Prostate gland (tissue), 2 donors: Measurements from ENCODE around the gene THSD4. TPM values are rescaled to one million over a fixed set of nuclear protein-coding genes. Genes with fewer than 3 reads are reported as not detected.
A peak's percentile ranks its signal among the peaks of the same experiment; 100 is the strongest.

Source experiments
- DNase-seq: peaks from one replicate; pipeline ENCODE4 v3.0.0-alpha.2; 2019; ENCODE audit warnings: low spot score
- H3K27ac ChIP-seq, 2 donors: fragments of 200-600 bp; sonication (generic); 2 replicates each; pipeline ENCODE4 v1.5.1; 2017 to 2019
- H3K27me3 ChIP-seq: fragments of 200-600 bp; sonication (generic); replicated peaks from 2 replicates; pipeline ENCODE4 v1.5.1; 2019; ENCODE audit not compliant: insufficient read depth
- H3K36me3 ChIP-seq, 2 donors: fragments of 200-600 bp; sonication (generic); 1 replicate in 1 of 2; 2 replicates in 1 of 2; pipeline versions ENCODE4 v1.5.1 to v1.8.1; 2017 to 2019
- H3K4me1 ChIP-seq: fragments of 200-600 bp; sonication (generic); replicated peaks from 2 replicates; pipeline ENCODE4 v1.5.1; 2019
- H3K4me3 ChIP-seq, 2 donors: fragments of 200-600 bp; sonication (generic); 2 replicates each; pipeline ENCODE4 v1.5.1; 2017 to 2019
- H3K9me3 ChIP-seq: fragments of 200-600 bp; sonication (generic); 2 replicates; pipeline ENCODE4 v1.5.1; 2017
- POLR2A ChIP-seq: fragments of 450-650 bp; IDR thresholded peaks from one replicate; pipeline ENCODE4 v1.6.1; 2016; ENCODE audit warnings: antibody characterized with exemption, mild to moderate bottlenecking
- POLR2AphosphoS5 ChIP-seq: sonication (generic); formaldehyde crosslinking; IDR thresholded peaks from one replicate; pipeline ENCODE4 v1.6.1; 2017; ENCODE audit warnings: antibody characterized with exemption
- WGBS: methylation state at CpG from one replicate; pipeline ENCODE4 v1.1.5; 2018; 5-methylcytosine and 5-hydroxymethylcytosine counted together
- intact Hi-C: fragments of 100-400 bp; cut with DNase I; formaldehyde crosslinking; loops from one replicate; pipeline ENCODE4 v1.14.2; 2022
- total RNA-seq, 2 donors: library from RNA; depleted of rRNA; stranded (reverse); fragments of >200 nt; gene quantifications; one replicate each; pipeline ENCODE4 v1.1.0, GENCODE V29; 2016
- TF ChIP-seq, protein P1 (sequence below), 4 experiments: fragments of 200-600 bp in 2 of 4; fragments of 450-650 bp in 2 of 4; sonication (generic) in 2 of 4; IDR thresholded peaks; 1 replicate in 3 of 4; 2 replicates in 1 of 4; pipeline ENCODE4 v1.5.1; 2016 to 2019; ENCODE audit warnings: antibody characterized with exemption in 4 of 4, mild to moderate bottlenecking in 2 of 4, moderate library complexity in 2 of 4

The THSD4 gene
- total RNA-seq, 2 donors from 2014 or later: 84.1 to 223 TPM

DNA sequence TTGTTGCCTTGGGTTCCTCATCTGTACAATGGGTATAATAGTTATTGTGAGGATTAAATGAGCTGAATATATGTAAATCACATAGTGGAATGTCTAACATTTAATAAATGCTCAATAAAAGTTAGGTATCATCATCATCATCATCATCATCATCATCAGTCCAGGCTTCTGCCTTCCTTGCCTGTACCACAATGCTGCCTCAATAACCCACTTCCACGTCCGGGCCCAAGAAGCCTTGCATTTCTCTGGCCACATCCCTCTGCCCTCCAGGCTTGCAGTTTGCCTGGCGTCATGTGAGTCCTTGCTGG is 137.4 kb downstream of the THSD4 start:
- intact Hi-C loops: no loop called here
- Histone ChIP-seq H3K36me3 (no peaks in the 10 kb centered on the region), H3K27ac (peak overlapping the region in 1 of 2 donors; percentile 36), H3K4me1 (no peaks in the 10 kb centered on the region), H3K4me3 (no peak overlapping the region), H3K27me3 (no peaks in the 10 kb centered on the region), H3K9me3 (no peaks in the 10 kb centered on the region)
- no peak for TF ChIP-seq POLR2AphosphoS5
- no peak for TF ChIP-seq POLR2A
- TF ChIP-seq, protein P1, sequence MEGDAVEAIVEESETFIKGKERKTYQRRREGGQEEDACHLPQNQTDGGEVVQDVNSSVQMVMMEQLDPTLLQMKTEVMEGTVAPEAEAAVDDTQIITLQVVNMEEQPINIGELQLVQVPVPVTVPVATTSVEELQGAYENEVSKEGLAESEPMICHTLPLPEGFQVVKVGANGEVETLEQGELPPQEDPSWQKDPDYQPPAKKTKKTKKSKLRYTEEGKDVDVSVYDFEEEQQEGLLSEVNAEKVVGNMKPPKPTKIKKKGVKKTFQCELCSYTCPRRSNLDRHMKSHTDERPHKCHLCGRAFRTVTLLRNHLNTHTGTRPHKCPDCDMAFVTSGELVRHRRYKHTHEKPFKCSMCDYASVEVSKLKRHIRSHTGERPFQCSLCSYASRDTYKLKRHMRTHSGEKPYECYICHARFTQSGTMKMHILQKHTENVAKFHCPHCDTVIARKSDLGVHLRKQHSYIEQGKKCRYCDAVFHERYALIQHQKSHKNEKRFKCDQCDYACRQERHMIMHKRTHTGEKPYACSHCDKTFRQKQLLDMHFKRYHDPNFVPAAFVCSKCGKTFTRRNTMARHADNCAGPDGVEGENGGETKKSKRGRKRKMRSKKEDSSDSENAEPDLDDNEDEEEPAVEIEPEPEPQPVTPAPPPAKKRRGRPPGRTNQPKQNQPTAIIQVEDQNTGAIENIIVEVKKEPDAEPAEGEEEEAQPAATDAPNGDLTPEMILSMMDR (IDR thresholded peaks at IDR 0.05): no peak
- DNase-seq: no peak
- WGBS: 97% methylated on average over 3 of the region's 3 CpGs

DNA sequence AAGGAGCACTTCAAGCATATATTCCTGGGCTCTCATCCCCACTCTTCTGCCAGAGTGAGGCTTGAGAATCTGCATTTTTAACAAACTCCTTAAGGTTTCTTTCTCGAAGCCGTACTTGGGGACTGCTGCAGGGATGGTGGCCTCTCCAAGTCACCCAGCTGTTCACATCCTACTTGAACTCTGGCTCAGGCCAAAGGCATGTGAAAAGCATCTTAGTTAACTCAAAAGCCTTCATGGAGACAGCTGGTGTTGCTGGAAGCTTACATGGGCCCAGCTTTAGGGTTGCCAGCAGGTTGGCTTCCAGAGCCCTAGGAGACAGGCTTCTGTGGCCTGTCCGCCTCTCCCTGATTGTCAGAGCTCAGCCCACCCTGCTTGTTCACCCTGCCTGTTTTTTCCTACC is 139.2 kb downstream of the THSD4 start:
- intact Hi-C loops: no loop called here

DNA sequence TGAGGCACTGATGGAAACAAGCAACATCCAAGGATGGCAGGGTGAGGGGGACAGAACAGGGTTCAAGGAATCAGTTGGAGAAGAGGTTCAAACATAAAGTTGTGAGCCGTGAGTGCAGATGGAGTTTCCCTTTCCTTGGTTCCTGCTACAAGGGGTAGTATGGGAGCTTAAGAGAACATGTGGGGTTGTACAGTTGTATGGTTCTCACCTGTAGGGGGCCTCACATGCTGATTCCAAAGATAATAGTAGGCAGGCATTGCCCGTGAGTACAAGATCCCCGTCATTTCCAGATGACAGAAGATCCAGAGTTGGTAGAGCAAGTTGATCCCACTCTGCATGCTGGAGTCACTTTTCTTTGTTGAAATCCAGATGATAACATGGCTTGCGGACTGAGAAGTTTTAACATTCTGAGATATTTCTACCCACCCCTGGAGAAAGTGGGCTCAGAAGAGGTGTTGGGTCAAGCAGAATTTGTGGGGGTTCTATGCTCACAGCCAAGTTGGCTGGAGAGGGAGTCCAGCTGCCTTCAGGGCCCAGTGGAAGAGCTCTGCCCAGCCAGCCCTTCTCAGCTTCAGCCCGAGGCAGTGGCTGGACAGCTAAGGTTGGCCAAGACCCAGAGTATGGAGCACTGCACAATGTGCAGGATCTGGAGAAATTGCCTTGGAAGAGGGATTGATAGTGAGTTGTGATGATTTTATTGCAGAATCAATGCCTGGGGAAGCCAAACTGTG is 141.8 kb downstream of the THSD4 start:
- intact Hi-C loops: no loop called here

More for the DNA sequence above, 139.2 kb downstream of the THSD4 start:
- H3K36me3 ChIP-seq: no peaks in the 10 kb centered on the region
- WGBS: 78% methylated on average over 3 of the region's 3 CpGs
- no peak for DNase-seq
- TF ChIP-seq, protein P1 (IDR thresholded peaks at IDR 0.05): no peak
- TF ChIP-seq POLR2A (no peak), POLR2AphosphoS5 (no peak)
- no peak overlapping the region for H3K27ac ChIP-seq
- H3K9me3 ChIP-seq: no peaks in the 10 kb centered on the region
- no peaks in the 10 kb centered on the region for H3K27me3 ChIP-seq
- H3K4me3 ChIP-seq: no peak overlapping the region
- H3K4me1 ChIP-seq: no peaks in the 10 kb centered on the region

DNA sequence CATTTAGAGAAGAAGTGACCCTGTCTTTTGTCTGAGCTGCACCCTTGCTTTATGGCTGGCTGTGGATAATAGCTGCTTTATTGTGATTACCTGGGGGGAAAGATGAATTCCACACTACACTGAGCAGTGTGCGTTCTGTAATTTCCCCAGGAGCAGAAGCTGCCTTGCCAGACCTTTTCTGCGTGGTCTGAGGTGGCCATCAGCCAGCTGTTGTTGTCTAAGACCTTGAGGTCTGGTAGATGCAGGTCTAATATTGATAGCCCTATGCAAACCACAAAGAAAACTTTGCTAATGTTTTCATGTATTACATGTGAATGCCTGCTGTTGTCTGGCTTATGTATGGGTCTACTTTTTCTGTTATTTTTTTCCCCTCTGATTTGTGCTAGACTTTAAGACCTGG is 144.6 kb downstream of the THSD4 start:
- 71% methylated on average over 2 of the region's 2 CpGs for WGBS
- no peaks in the 10 kb centered on the region for H3K36me3 ChIP-seq

More for the DNA sequence above, 141.8 kb downstream of the THSD4 start:
- Histone ChIP-seq H3K27me3 (no peaks in the 10 kb centered on the region), H3K36me3 (no peaks in the 10 kb centered on the region), H3K27ac (no peak overlapping the region), H3K4me1 (no peaks in the 10 kb centered on the region), H3K4me3 (no peak overlapping the region), H3K9me3 (no peaks in the 10 kb centered on the region)
- 95% methylated on average over 5 of the region's 5 CpGs for WGBS
- TF ChIP-seq POLR2AphosphoS5 (no peak), POLR2A (no peak)
- TF ChIP-seq, protein P1 (IDR thresholded peaks at IDR 0.05): no peak
- DNase-seq: no peak

More for the DNA sequence above, 144.6 kb downstream of the THSD4 start:
- no peak overlapping the region for H3K27ac ChIP-seq
- no peak overlapping the region for H3K4me3 ChIP-seq
- H3K9me3 ChIP-seq: no peaks in the 10 kb centered on the region
- no peak for DNase-seq
- no peaks in the 10 kb centered on the region for H3K27me3 ChIP-seq
- H3K4me1 ChIP-seq: no peaks in the 10 kb centered on the region
- no peak for TF ChIP-seq POLR2A
- TF ChIP-seq POLR2AphosphoS5: no peak
- TF ChIP-seq, protein P1 (IDR thresholded peaks at IDR 0.05): no peak
- intact Hi-C loops: no loop called here
